Measurements from ENCODE around the gene ZNF217.
"Not testable (repeated sequence)": the region's sequence is repeated elsewhere in the genome, so short reads cannot be mapped to it uniquely, and the experiment has no call there.

DNA sequence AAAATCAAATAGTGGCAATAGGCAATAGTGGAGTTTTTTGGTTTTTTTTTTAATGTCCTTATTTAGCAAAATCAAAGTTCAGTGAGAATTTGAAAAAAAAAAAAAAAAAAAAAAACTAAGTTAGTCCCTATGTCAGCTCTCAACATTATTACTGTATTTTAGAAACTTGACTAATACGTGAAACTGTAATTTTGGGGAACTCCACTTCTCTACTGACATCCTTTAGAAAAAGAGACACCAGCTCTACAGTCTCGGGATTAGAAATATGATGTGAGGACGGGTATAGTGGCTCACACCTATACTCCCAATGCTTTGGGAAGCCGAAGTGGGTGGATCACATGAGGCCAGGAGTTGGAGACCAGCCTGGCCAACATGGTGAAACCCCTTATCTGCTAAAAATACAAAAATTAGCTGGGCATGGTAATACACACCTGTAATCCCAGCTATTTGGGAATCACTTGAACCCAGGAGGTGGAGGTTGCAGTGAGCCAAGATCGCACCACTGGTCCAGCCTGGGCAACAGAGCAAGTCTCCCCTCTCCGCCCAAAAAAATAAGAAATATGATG, 8.6 kb downstream of the ZNF217 start:
- not testable (repeated sequence) for TF ChIP-seq CTCF (conservative IDR thresholded peaks at IDR 0.05; ENCODE audit: low read depth, low read length); EZH2 (IDR thresholded peaks at IDR 0.05; ENCODE audit: low read length, unreplicated experiment); EZH2phosphoT487 (IDR thresholded peaks at IDR 0.05; ENCODE audit: borderline replicate concordance, low read length)

All from PC-3 (cell line).